Upper lobe of left lung (tissue), 6 donors: ENCODE measurements around the gene GRXCR2. TPM values are rescaled to one million over a fixed set of nuclear protein-coding genes. Genes with fewer than 3 reads are reported as not detected.

Source experiments
- ATAC-seq, 2 donors: fragments of 200-7000 bp; cut with Tn5 transposase; one replicate each; pipeline ENCODE4 v1.9.1; 2022; ENCODE audit warnings: mild to moderate bottlenecking in 2 of 2, moderate library complexity in 2 of 2; ENCODE audit not compliant: low FRiP score in 2 of 2
- DNase-seq, 2 donors: peaks; one replicate each; pipeline ENCODE4 v3.0.0-alpha.2; 2019 to 2020
- H3K27ac ChIP-seq, 4 donors: fragments of 200-600 bp; sonication (generic); one replicate each; pipeline ENCODE4 v1.5.1; 2016 to 2019
- H3K27me3 ChIP-seq, 4 donors: fragments of 200-600 bp; sonication (generic); one replicate each; pipeline ENCODE4 v1.5.1; 2017 to 2019
- H3K36me3 ChIP-seq, 4 donors: fragments of 200-600 bp; sonication (generic); one replicate each; pipeline ENCODE4 v1.5.1; 2016 to 2019
- H3K4me1 ChIP-seq, 4 donors: fragments of 200-600 bp; sonication (generic); one replicate each; pipeline ENCODE4 v1.5.1; 2018 to 2019
- H3K4me3 ChIP-seq, 4 donors: fragments of 200-600 bp; sonication (generic); one replicate each; pipeline ENCODE4 v1.5.1; 2017 to 2019; ENCODE audit warnings: mild to moderate bottlenecking in 2 of 4, moderate library complexity in 1 of 4
- H3K9me3 ChIP-seq, 4 donors: fragments of 200-600 bp; sonication (generic); one replicate each; pipeline ENCODE4 v1.5.1; 2018 to 2019
- EP300 ChIP-seq, 4 donors: sonication (generic); formaldehyde crosslinking; IDR thresholded peaks; one replicate each; pipeline ENCODE4 v1.5.1; 2017; ENCODE audit warnings: antibody characterized with exemption in 4 of 4, control low read depth in 2 of 4
- POLR2A ChIP-seq, 4 donors: fragments of 450-650 bp; IDR thresholded peaks; one replicate each; pipeline ENCODE4 v1.5.1; 2016 to 2017; ENCODE audit warnings: antibody characterized with exemption in 4 of 4, mild to moderate bottlenecking in 2 of 4
- POLR2AphosphoS5 ChIP-seq, 2 donors: sonication (generic); formaldehyde crosslinking; IDR thresholded peaks; one replicate each; pipeline ENCODE4 v1.5.1; 2017; ENCODE audit warnings: antibody characterized with exemption in 2 of 2
- WGBS, 2 donors: methylation state at CpG; one replicate each; pipeline ENCODE4 v1.1.5; 2017 to 2018; 5-methylcytosine and 5-hydroxymethylcytosine counted together
- total RNA-seq, 6 donors: library from RNA; depleted of rRNA in 4 of 6; stranded (reverse); fragments of >200 nt in 4 of 6; gene quantifications; one replicate each; pipeline versions ENCODE4 v1.1.0 to v1.2.1, GENCODE V29; 2016 to 2021
- TF ChIP-seq, protein P1 (sequence below), 6 experiments: fragments of 450-650 bp in 4 of 6; fragments of 200-600 bp in 2 of 6; sonication (generic) in 2 of 6; IDR thresholded peaks; one replicate each; pipeline ENCODE4 v1.5.1; 2016 to 2019; ENCODE audit warnings: antibody characterized with exemption in 6 of 6
- donor health status: DM: no; HTN: no; CAD: no; lungs with moderate emphysema.
- donor health status: DM: no; HTN: yes; CAD: no; lungs with severe emphysema.

Gene GRXCR2
- total RNA-seq, 6 donors from 2014 or later, result not detected

DNA sequence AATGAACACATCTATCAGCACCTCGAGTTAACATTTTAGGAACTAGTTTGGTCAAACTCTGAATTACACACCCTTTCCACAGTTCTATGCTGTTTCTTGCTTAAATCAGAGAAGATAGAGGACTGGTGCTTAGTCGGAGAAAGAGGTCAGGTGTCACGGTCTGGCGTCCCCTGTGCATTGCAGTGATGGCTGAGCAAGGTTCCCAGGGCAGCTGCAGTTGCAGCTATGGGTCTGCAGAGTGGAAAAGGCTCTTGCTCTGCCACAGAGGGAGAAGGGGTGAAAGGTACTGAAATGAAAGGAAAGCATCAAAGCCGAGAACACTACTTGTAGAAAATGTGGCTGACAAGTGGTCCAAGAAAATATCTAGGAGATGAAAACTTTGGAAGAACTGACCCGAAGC, 38.4 kb upstream of the GRXCR2 start:
- TF ChIP-seq, protein P1, sequence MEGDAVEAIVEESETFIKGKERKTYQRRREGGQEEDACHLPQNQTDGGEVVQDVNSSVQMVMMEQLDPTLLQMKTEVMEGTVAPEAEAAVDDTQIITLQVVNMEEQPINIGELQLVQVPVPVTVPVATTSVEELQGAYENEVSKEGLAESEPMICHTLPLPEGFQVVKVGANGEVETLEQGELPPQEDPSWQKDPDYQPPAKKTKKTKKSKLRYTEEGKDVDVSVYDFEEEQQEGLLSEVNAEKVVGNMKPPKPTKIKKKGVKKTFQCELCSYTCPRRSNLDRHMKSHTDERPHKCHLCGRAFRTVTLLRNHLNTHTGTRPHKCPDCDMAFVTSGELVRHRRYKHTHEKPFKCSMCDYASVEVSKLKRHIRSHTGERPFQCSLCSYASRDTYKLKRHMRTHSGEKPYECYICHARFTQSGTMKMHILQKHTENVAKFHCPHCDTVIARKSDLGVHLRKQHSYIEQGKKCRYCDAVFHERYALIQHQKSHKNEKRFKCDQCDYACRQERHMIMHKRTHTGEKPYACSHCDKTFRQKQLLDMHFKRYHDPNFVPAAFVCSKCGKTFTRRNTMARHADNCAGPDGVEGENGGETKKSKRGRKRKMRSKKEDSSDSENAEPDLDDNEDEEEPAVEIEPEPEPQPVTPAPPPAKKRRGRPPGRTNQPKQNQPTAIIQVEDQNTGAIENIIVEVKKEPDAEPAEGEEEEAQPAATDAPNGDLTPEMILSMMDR (IDR thresholded peaks at IDR 0.05), result no peak
- TF ChIP-seq POLR2A (IDR thresholded peaks at IDR 0.05), result no peak
- no peak for TF ChIP-seq POLR2AphosphoS5 (IDR thresholded peaks at IDR 0.05)
- no peak for TF ChIP-seq EP300 (IDR thresholded peaks at IDR 0.05)
- no peaks in the 10 kb centered on the region for H3K36me3 ChIP-seq
- 61 to 70% methylated on average over 6 of the region's 6 CpGs for WGBS, 2 donors
- DNase-seq (no peak), ATAC-seq (no peak)
- no peaks in the 10 kb centered on the region for H3K4me1 ChIP-seq
- no peak overlapping the region for H3K4me3 ChIP-seq
- H3K27ac ChIP-seq, result no peak overlapping the region
- no peaks in the 10 kb centered on the region for H3K9me3 ChIP-seq
- no peaks in the 10 kb centered on the region for H3K27me3 ChIP-seq

DNA sequence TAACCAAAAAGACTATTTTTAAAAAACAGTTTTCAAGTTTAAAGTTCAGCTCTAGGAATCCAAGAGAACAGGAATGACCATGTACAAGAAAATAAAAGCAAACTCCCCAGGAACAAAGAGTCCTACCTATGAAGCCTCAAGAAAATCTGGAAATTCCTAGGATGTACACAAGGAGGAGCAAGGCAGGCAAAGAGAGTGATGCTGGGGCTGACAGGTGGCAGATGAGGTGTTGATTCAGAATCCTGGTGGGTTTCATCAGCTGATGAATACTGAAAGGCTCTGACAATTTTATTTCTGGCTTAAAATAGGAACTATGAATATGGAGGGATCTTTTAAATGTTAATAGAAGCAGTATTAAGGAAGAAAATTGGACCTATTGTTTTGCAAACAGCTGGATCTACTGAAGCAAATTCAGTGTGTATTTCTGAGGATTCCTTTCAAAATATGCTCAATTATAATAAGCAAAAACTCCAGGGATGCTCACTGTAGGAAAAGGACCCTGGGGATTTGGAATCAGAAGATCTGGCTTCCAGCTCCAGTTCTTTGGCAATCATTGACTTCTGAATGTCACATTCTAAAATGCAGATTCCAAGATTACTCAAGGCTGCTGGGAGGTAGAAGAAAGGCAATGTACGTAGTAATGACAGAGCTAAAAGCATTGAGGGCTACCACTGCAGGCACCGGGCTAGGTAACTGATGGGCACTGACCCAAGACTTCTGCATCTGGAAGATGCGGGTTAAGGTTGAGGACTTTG, 35.6 kb upstream of the GRXCR2 start:
- WGBS, 2 donors, result 66 to 84% methylated on average over 3 of the region's 3 CpGs
- no peaks in the 10 kb centered on the region for H3K4me1 ChIP-seq
- H3K27me3 ChIP-seq, result no peaks in the 10 kb centered on the region
- no peak for DNase-seq
- no peak overlapping the region for H3K4me3 ChIP-seq
- H3K9me3 ChIP-seq, result no peaks in the 10 kb centered on the region
- ATAC-seq, result no peak
- H3K27ac ChIP-seq, result no peak overlapping the region
- no peaks in the 10 kb centered on the region for H3K36me3 ChIP-seq
- TF ChIP-seq EP300 (IDR thresholded peaks at IDR 0.05) (no peak), POLR2AphosphoS5 (IDR thresholded peaks at IDR 0.05) (no peak), POLR2A (IDR thresholded peaks at IDR 0.05) (no peak)
- TF ChIP-seq, protein P1 (IDR thresholded peaks at IDR 0.05), result peak in 1 of 6 experiments; percentile 5

DNA sequence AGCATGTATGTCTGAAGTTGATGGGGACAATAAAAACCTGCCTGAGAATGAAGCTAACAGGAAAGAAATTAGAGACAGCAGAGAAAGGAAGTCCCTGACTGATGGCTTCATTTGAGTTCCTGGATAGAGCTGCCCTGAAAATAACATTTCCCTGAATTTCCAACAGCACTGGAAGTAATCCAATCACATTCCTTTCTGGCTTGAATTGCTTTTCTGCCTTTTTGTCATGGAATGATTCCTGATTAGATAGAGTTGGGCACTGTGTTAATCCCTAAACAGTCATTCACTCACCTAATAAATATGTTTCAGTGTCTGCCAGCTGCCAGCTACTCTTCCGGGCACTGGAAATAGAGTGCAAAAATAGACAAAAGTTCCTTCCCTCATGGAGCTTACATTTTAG, 33.6 kb upstream of the GRXCR2 start:
- H3K4me1 ChIP-seq, result no peaks in the 10 kb centered on the region
- DNase-seq (no peak), ATAC-seq (no peak)
- 71 to 76% methylated on average over 1 of the region's 1 CpG for WGBS, 2 donors
- H3K9me3 ChIP-seq, result no peaks in the 10 kb centered on the region
- H3K4me3 ChIP-seq, result no peak overlapping the region
- H3K36me3 ChIP-seq, result no peaks in the 10 kb centered on the region
- no peaks in the 10 kb centered on the region for H3K27me3 ChIP-seq
- TF ChIP-seq EP300 (IDR thresholded peaks at IDR 0.05) (no peak), POLR2AphosphoS5 (IDR thresholded peaks at IDR 0.05) (no peak), POLR2A (IDR thresholded peaks at IDR 0.05) (no peak)
- TF ChIP-seq, protein P1 (IDR thresholded peaks at IDR 0.05), result no peak
- H3K27ac ChIP-seq, result no peak overlapping the region

DNA sequence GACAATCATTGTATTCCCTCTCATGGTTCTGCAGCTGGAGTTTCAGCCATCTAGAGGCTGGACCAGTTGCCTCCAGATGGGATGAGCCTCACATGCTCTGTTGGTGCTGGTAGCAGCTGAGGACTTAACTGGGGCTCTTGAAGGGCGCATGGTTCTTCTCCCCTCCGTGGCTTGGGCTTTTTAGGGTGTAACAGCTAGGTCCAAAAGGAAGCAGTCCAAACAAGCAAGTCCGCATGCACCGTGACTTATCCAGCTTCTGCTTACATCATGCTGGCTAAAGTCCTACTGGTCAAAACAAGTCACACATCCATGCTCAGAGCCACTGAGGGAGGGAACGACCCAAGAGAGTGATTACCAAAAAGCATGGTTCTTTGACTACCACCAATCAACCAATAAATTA, 31.9 kb upstream of the GRXCR2 start:
- Histone ChIP-seq H3K4me3 (no peak overlapping the region), H3K4me1 (no peaks in the 10 kb centered on the region), H3K9me3 (no peaks in the 10 kb centered on the region), H3K27me3 (no peaks in the 10 kb centered on the region), H3K27ac (no peak overlapping the region), H3K36me3 (no peaks in the 10 kb centered on the region)
- TF ChIP-seq EP300 (IDR thresholded peaks at IDR 0.05), result no peak
- TF ChIP-seq POLR2AphosphoS5 (IDR thresholded peaks at IDR 0.05), result no peak
- WGBS, 2 donors, result 86 to 87% methylated on average over 4 to 5 of the region's 5 CpGs
- ATAC-seq (no peak), DNase-seq (no peak)

DNA sequence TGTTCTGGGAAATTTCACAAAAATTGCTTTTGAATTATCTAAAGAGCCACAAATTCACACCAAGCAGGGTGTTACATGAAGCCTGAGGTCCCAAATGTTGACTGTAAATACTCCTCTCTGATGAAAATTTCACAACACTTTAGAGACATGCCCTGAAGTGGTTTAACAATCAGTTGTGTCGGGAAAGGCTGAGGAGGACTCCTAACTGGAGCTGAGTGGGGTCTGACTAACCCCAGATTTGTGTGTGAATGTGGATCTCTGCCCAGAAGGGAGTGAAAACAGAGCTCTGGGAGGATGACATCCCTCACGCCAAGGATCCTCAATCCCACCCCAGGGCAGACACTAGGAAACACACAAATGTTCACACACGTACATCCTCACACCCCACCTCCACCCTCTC, 31.1 kb upstream of the GRXCR2 start:
- Histone ChIP-seq H3K27ac (no peak overlapping the region), H3K9me3 (no peaks in the 10 kb centered on the region), H3K4me1 (no peaks in the 10 kb centered on the region), H3K36me3 (no peaks in the 10 kb centered on the region), H3K4me3 (no peak overlapping the region), H3K27me3 (no peaks in the 10 kb centered on the region)
- DNase-seq (no peak), ATAC-seq (peak in 1 of 2 donors; percentile 44)
- WGBS, 2 donors, result 73 to 81% methylated on average over 3 of the region's 3 CpGs
- no peak for TF ChIP-seq POLR2A (IDR thresholded peaks at IDR 0.05)
- TF ChIP-seq, protein P1 (IDR thresholded peaks at IDR 0.05), result no peak
